Measurements from ENCODE around the gene IVNS1ABP.
A peak's percentile ranks its signal among the peaks of the same experiment; 100 is the strongest.

Gene IVNS1ABP

DNA sequence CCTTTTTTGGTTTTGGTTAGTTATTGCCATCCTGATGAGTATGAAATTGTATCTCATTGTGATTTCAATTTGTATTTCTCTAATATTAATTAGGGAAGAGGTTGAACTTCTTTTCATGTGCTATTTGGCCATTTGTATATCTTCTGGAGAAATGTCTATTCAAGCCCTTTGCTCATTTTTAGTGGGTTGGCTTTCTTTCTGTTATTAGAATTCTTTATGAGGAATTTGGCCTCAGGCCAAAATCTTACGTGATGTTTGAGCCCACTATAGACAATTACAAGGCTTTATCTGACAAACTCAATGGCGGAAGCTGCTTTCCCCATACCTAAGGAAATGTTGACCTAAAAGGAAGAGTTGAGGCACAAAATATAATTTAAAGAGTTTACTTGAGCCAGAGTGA is 32.9 kb downstream of the IVNS1ABP start:
- no peak overlapping the region for H3K4me3 Mint-ChIP-seq
- H3K27me3 Mint-ChIP-seq: no peaks in the 10 kb centered on the region
- H3K9me3 Mint-ChIP-seq: no peaks in the 10 kb centered on the region
- no peak overlapping the region for H3K27ac Mint-ChIP-seq (ENCODE audit: low read depth)
- ATAC-seq (replicated peaks; ENCODE audit: extremely low read depth, poor library complexity, severe bottlenecking) (no peak), DNase-seq (ENCODE audit: low spot score in 2 of 2) (no peak)
- peaks cover 4% of the 10 kb centered on the region for H3K36me3 Mint-ChIP-seq (ENCODE audit: insufficient read depth)
- peaks cover 27% of the 10 kb centered on the region for H3K4me1 Mint-ChIP-seq

DNA sequence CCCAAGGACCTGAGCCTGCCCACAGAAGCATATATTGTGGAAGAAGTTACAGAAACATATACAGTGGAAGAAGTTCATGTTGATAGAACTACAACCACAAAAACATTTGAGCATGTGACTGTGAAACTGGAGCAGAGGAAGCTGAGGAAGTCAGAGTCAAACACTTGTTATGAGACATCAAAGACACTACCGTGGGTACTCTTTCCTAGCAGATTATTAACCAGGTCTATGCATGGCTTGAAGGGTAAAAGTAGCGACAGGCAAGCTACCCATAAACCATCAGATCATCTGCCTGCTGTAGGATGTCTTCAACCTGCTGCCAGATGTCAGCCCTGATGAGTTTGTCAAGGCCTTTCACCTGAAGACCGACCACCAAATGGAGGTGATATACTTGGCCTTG is 35.8 kb downstream of the IVNS1ABP start:
- Mint-ChIP-seq H3K9me3 (no peaks in the 10 kb centered on the region), H3K36me3 (ENCODE audit: insufficient read depth) (peaks cover 4% of the 10 kb centered on the region), H3K27me3 (no peaks in the 10 kb centered on the region), H3K4me3 (peak overlapping the region; percentile 36), H3K4me1 (peaks cover 22% of the 10 kb centered on the region), H3K27ac (ENCODE audit: low read depth) (peak overlapping the region; percentile 84)
- DNase-seq (ENCODE audit: low spot score in 2 of 2) (no peak), ATAC-seq (replicated peaks; ENCODE audit: extremely low read depth, poor library complexity, severe bottlenecking) (peak; percentile 95)

DNA sequence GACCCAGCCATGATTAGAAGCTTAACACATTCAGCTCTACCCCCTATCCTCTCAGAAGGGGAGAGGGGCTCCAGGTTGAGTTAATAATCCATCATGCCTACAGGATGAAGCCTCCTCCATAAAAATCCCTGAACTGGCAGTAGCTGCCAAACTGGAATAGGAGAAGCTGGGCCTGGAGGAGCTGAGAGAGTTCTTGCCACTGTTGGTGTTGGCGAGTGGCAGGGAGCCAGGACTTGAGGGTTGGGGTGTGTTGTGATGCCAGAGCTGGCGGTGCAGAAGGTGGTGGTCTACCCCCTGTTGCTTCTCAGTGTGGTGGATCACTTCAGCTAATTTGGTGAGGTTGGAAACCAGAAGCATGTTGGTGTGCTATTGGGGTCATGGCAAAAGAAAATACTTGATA is 36.5 kb downstream of the IVNS1ABP start:
- Mint-ChIP-seq H3K4me1 (peaks cover 22% of the 10 kb centered on the region), H3K27ac (ENCODE audit: low read depth) (peak overlapping the region; percentile 84), H3K36me3 (ENCODE audit: insufficient read depth) (peaks cover 4% of the 10 kb centered on the region), H3K9me3 (no peaks in the 10 kb centered on the region), H3K27me3 (no peaks in the 10 kb centered on the region), H3K4me3 (no peak overlapping the region)
- ATAC-seq (replicated peaks; ENCODE audit: extremely low read depth, poor library complexity, severe bottlenecking) (no peak), DNase-seq (ENCODE audit: low spot score in 2 of 2) (no peak)

DNA sequence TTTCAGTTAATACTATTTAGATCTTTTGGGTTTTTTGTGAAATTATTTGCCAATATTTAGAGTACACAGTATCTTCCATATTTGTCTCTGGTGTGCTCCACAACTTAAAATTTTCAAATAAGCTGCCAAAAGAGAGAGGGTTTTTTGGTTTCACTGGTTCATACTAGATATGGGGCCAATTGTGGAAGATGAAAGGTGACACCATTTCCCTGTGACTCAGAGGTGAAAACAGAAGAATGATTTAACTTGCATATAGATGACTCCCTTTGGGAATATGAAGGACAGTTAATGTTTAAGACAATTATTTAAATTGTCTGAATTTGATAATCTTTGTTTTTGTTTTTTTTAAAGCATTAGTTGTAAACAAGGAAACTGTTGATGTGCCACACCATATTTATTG is 37.5 kb downstream of the IVNS1ABP start:
- Mint-ChIP-seq H3K27ac (ENCODE audit: low read depth) (no peak overlapping the region), H3K4me3 (no peak overlapping the region), H3K4me1 (peaks cover 22% of the 10 kb centered on the region), H3K9me3 (no peaks in the 10 kb centered on the region), H3K36me3 (ENCODE audit: insufficient read depth) (peaks cover 4% of the 10 kb centered on the region), H3K27me3 (no peaks in the 10 kb centered on the region)
- ATAC-seq (replicated peaks; ENCODE audit: extremely low read depth, poor library complexity, severe bottlenecking) (no peak), DNase-seq (ENCODE audit: low spot score in 2 of 2) (no peak)

DNA sequence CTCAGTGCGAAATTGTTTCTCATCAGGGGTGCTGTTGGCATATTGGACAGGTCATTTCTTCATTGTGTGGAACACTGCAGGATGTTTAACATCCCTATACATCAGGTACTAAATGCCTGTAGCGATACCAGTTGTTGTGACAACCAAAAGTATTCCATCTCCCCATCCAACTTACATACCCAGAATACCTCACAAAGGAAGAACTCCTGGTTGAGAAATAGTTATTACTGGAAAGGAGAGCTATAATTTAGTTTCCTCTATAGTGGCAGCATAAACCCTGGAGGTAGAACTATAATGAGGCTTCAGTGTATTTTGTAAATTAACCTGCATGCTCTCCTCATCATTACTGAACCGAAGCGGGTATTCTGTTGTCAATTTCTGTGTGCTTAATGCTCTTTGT is 45.1 kb downstream of the IVNS1ABP start:
- Mint-ChIP-seq H3K4me1 (no peaks in the 10 kb centered on the region), H3K27ac (ENCODE audit: low read depth) (no peak overlapping the region), H3K27me3 (no peaks in the 10 kb centered on the region), H3K4me3 (no peak overlapping the region), H3K9me3 (no peaks in the 10 kb centered on the region), H3K36me3 (ENCODE audit: insufficient read depth) (no peaks in the 10 kb centered on the region)
- DNase-seq (ENCODE audit: low spot score in 2 of 2): no peak
- no peak for ATAC-seq (replicated peaks; ENCODE audit: extremely low read depth, poor library complexity, severe bottlenecking)

GRCh38 chr1:185268352-185268751 is 48.7 kb downstream of the IVNS1ABP start:
- Mint-ChIP-seq H3K9me3 (no peaks in the 10 kb centered on the region), H3K27me3 (no peaks in the 10 kb centered on the region), H3K4me1 (no peaks in the 10 kb centered on the region), H3K36me3 (ENCODE audit: insufficient read depth) (no peaks in the 10 kb centered on the region), H3K27ac (ENCODE audit: low read depth) (no peak overlapping the region), H3K4me3 (no peak overlapping the region)
- no peak for DNase-seq (ENCODE audit: low spot score in 2 of 2)
- no peak for ATAC-seq (replicated peaks; ENCODE audit: extremely low read depth, poor library complexity, severe bottlenecking)

GRCh38 chr1:185267701-185268100 is 49.3 kb downstream of the IVNS1ABP start:
- Mint-ChIP-seq H3K9me3 (no peaks in the 10 kb centered on the region), H3K4me1 (no peaks in the 10 kb centered on the region), H3K36me3 (ENCODE audit: insufficient read depth) (no peaks in the 10 kb centered on the region), H3K27me3 (no peaks in the 10 kb centered on the region), H3K4me3 (no peak overlapping the region), H3K27ac (ENCODE audit: low read depth) (no peak overlapping the region)
- ATAC-seq (replicated peaks; ENCODE audit: extremely low read depth, poor library complexity, severe bottlenecking) (no peak), DNase-seq (ENCODE audit: low spot score in 2 of 2) (no peak)

DNA sequence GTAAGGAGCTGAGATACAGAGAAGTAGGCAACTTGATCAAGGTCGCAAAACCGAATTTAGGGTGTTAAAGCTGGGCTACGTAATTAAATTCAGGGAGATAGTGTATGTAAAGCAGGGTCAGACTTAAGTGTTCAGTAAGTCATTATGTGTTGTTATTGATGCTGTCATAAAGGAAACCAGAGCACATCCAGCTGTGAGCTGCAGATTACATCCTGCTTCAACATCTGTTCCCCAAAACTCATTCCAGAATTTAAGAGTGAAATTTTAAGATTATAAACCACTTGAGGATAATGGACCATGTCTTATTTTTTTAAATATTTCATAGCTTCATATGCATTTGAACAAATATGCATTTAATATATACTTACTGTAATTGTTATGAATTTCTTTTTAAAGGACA is 49.7 kb downstream of the IVNS1ABP start:
- DNase-seq (ENCODE audit: low spot score in 2 of 2) (no peak), ATAC-seq (replicated peaks; ENCODE audit: extremely low read depth, poor library complexity, severe bottlenecking) (no peak)
- H3K27ac Mint-ChIP-seq (ENCODE audit: low read depth): no peak overlapping the region
- H3K4me1 Mint-ChIP-seq: no peaks in the 10 kb centered on the region
- no peak overlapping the region for H3K4me3 Mint-ChIP-seq
- H3K9me3 Mint-ChIP-seq: no peaks in the 10 kb centered on the region
- H3K36me3 Mint-ChIP-seq (ENCODE audit: insufficient read depth): no peaks in the 10 kb centered on the region
- H3K27me3 Mint-ChIP-seq: no peaks in the 10 kb centered on the region

- Mint-ChIP-seq H3K27ac (ENCODE audit: low read depth) (no peak overlapping the region), H3K4me1 (no peaks in the 10 kb centered on the region), H3K9me3 (no peaks in the 10 kb centered on the region), H3K27me3 (no peaks in the 10 kb centered on the region), H3K4me3 (no peak overlapping the region), H3K36me3 (ENCODE audit: insufficient read depth) (no peaks in the 10 kb centered on the region)
- ATAC-seq (replicated peaks; ENCODE audit: extremely low read depth, poor library complexity, severe bottlenecking) (no peak), DNase-seq (ENCODE audit: low spot score in 2 of 2) (no peak)
Measured at GRCh38 chr1:185265314-185265713, 51.7 kb downstream of the IVNS1ABP start.

DNA sequence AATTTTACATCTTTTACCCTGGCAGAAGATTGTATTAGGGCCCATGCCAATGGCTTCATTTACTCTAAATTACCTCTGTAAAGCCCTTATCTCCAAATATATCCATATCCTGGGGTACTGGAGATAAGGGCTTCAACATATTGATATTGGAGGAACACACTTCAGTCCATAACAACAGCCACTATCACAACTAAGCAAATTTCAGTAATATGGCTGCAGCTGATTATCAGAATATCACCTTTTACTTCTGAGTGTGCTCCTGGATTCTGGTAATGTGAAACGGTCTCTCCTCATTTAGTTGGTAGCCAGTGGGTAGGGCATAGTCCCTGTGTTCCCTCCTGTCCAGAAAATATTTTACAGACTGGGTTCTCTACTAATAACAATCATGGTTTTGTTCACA is 53.3 kb downstream of the IVNS1ABP start:
- Mint-ChIP-seq H3K27me3 (no peaks in the 10 kb centered on the region), H3K36me3 (ENCODE audit: insufficient read depth) (no peaks in the 10 kb centered on the region), H3K9me3 (no peaks in the 10 kb centered on the region), H3K27ac (ENCODE audit: low read depth) (no peak overlapping the region), H3K4me1 (no peaks in the 10 kb centered on the region), H3K4me3 (no peak overlapping the region)
- ATAC-seq (replicated peaks; ENCODE audit: extremely low read depth, poor library complexity, severe bottlenecking): no peak
- DNase-seq (ENCODE audit: low spot score in 2 of 2): no peak

DNA sequence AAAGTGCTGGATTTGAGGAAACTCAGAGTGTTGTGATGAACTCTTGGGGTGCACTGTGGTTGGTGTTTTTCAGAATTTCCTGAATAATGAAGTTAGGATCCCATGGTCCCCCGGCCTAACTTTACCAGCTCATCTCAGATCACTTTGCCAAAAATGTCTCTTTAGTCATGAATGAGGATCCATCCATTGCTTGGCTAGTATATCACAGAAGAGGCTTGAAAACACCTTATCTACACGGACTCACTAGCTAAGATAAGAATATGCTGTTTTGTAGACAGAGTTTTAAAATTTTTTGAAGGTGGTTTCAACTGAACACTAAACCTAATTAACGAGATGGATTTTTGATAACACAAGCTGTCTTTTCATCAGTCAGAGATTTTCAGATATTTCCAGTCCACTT is 53.8 kb downstream of the IVNS1ABP start:
- H3K27me3 Mint-ChIP-seq: no peaks in the 10 kb centered on the region
- H3K4me3 Mint-ChIP-seq: no peak overlapping the region
- H3K27ac Mint-ChIP-seq (ENCODE audit: low read depth): no peak overlapping the region
- H3K9me3 Mint-ChIP-seq: no peaks in the 10 kb centered on the region
- no peaks in the 10 kb centered on the region for H3K4me1 Mint-ChIP-seq
- no peaks in the 10 kb centered on the region for H3K36me3 Mint-ChIP-seq (ENCODE audit: insufficient read depth)
- ATAC-seq (replicated peaks; ENCODE audit: extremely low read depth, poor library complexity, severe bottlenecking): no peak
- no peak for DNase-seq (ENCODE audit: low spot score in 2 of 2)

- Mint-ChIP-seq H3K27ac (ENCODE audit: low read depth) (no peak overlapping the region), H3K4me3 (no peak overlapping the region), H3K9me3 (no peaks in the 10 kb centered on the region), H3K4me1 (peaks cover 8% of the 10 kb centered on the region), H3K27me3 (no peaks in the 10 kb centered on the region), H3K36me3 (ENCODE audit: insufficient read depth) (no peaks in the 10 kb centered on the region)
- no peak for DNase-seq (ENCODE audit: low spot score in 2 of 2)
- ATAC-seq (replicated peaks; ENCODE audit: extremely low read depth, poor library complexity, severe bottlenecking): no peak
Measured at GRCh38 chr1:185262151-185262550, 54.9 kb downstream of the IVNS1ABP start.

DNA sequence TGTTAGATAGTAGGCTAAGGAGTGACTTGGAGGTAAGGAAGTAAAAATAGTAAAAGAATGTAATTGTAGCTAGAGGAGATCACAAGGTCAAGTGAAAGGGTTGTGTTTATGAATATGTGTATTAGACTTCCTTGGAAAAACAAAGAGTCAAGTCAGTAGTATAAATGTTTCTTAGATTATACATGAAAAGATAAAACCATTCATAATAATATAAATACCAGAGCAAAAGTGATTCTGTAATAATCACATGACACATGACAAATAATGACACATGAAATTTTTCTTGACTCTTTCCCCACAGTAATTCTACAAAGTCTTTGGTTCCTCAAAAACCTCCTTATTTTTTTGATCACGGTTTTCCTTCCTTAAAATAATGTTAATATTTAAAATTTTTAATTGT is 56.4 kb downstream of the IVNS1ABP start:
- no peaks in the 10 kb centered on the region for H3K36me3 Mint-ChIP-seq (ENCODE audit: insufficient read depth)
- no peaks in the 10 kb centered on the region for H3K27me3 Mint-ChIP-seq
- DNase-seq (ENCODE audit: low spot score in 2 of 2) (no peak), ATAC-seq (replicated peaks; ENCODE audit: extremely low read depth, poor library complexity, severe bottlenecking) (no peak)
- no peak overlapping the region for H3K27ac Mint-ChIP-seq (ENCODE audit: low read depth)
- peaks cover 8% of the 10 kb centered on the region for H3K4me1 Mint-ChIP-seq
- no peak overlapping the region for H3K4me3 Mint-ChIP-seq
- no peaks in the 10 kb centered on the region for H3K9me3 Mint-ChIP-seq

DNA sequence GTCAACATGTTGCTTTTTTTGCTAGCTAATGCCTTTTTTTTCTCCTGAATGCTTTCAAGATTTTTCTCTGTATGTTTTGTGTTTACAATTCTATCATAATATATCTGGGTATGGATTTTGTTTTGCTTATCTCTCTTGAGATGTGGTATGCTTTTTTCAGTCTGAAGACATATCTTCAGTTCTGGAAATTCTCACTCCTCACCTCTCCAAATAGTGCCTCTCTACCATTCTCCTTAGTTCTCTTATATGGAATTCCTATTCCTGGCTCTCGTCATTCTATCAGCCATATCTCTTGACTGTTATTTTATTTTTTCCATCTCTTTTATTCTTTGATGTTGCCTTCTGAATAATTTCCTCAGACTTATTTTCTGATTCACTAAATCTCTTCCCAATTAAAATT is 58.4 kb downstream of the IVNS1ABP start:
- Mint-ChIP-seq H3K4me3 (no peak overlapping the region), H3K27me3 (no peaks in the 10 kb centered on the region), H3K4me1 (peaks cover 8% of the 10 kb centered on the region), H3K27ac (ENCODE audit: low read depth) (peak overlapping the region; percentile 11), H3K9me3 (no peaks in the 10 kb centered on the region), H3K36me3 (ENCODE audit: insufficient read depth) (no peaks in the 10 kb centered on the region)
- DNase-seq (ENCODE audit: low spot score in 2 of 2): no peak
- ATAC-seq (replicated peaks; ENCODE audit: extremely low read depth, poor library complexity, severe bottlenecking): no peak

Measured in central memory CD8-positive, alpha-beta T cell (primary cell).